ENCODE results near the gene RASSF5.

DNA sequence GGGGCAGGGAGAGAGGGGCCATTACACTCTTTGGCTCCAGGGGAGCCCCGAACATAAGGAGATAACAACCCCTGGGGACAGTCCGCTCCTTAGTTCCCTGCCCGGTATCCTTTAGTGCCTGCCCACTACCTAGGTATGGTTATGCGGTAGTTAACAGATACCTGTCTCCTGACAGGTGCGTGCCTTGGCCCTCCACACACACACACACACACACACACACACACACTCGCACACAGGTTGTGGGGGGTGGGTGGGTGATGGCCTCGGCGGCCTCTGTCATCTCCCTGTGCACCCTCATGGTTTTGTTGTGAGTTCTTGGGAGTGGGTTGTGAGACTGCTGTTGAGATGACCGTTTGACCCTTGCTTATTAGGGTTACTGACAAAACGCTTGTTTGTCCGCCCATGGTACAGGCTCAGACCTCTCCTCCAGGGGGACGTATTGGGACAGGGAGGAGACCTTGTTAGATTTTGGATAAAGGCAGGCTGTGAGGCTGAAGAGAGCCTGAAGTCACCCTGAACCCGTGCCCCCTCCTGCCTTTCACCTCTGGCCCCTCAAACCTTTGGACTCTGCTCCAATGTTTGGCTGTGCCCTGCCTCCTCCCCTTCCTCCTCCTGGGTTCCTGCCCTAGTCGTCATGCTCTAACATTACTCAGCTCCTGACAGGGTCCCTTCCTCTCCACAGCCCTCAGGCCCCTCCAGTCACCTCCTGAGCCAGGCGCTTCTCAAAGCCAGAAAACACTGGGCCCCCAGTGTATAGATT lies 979 bp downstream of the RASSF5 start:
- TF ChIP-seq, protein P1, sequence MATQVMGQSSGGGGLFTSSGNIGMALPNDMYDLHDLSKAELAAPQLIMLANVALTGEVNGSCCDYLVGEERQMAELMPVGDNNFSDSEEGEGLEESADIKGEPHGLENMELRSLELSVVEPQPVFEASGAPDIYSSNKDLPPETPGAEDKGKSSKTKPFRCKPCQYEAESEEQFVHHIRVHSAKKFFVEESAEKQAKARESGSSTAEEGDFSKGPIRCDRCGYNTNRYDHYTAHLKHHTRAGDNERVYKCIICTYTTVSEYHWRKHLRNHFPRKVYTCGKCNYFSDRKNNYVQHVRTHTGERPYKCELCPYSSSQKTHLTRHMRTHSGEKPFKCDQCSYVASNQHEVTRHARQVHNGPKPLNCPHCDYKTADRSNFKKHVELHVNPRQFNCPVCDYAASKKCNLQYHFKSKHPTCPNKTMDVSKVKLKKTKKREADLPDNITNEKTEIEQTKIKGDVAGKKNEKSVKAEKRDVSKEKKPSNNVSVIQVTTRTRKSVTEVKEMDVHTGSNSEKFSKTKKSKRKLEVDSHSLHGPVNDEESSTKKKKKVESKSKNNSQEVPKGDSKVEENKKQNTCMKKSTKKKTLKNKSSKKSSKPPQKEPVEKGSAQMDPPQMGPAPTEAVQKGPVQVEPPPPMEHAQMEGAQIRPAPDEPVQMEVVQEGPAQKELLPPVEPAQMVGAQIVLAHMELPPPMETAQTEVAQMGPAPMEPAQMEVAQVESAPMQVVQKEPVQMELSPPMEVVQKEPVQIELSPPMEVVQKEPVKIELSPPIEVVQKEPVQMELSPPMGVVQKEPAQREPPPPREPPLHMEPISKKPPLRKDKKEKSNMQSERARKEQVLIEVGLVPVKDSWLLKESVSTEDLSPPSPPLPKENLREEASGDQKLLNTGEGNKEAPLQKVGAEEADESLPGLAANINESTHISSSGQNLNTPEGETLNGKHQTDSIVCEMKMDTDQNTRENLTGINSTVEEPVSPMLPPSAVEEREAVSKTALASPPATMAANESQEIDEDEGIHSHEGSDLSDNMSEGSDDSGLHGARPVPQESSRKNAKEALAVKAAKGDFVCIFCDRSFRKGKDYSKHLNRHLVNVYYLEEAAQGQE (IDR thresholded peaks at IDR 0.05; ENCODE audit: unreplicated experiment) = no peak
- TF ChIP-seq, protein P2, sequence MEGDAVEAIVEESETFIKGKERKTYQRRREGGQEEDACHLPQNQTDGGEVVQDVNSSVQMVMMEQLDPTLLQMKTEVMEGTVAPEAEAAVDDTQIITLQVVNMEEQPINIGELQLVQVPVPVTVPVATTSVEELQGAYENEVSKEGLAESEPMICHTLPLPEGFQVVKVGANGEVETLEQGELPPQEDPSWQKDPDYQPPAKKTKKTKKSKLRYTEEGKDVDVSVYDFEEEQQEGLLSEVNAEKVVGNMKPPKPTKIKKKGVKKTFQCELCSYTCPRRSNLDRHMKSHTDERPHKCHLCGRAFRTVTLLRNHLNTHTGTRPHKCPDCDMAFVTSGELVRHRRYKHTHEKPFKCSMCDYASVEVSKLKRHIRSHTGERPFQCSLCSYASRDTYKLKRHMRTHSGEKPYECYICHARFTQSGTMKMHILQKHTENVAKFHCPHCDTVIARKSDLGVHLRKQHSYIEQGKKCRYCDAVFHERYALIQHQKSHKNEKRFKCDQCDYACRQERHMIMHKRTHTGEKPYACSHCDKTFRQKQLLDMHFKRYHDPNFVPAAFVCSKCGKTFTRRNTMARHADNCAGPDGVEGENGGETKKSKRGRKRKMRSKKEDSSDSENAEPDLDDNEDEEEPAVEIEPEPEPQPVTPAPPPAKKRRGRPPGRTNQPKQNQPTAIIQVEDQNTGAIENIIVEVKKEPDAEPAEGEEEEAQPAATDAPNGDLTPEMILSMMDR (conservative IDR thresholded peaks at IDR 0.05; ENCODE audit: low read depth in 2 of 2) = no peak
- TF ChIP-seq EZH2 (IDR thresholded peaks at IDR 0.05; ENCODE audit: low read depth, unreplicated experiment) (peak; percentile 25), CREB1 (CRISPR knock-in tag; IDR thresholded peaks at IDR 0.05; ENCODE audit: low read depth) (no peak), POLR2AphosphoS5 (IDR thresholded peaks at IDR 0.05; ENCODE audit: low read depth) (no peak), ZNF331 (CRISPR knock-in tag; IDR thresholded peaks at IDR 0.05; ENCODE audit: low read depth) (no peak), ZNF114 (CRISPR knock-in tag; IDR thresholded peaks at IDR 0.05) (no peak)
- TF ChIP-seq, protein P3, sequence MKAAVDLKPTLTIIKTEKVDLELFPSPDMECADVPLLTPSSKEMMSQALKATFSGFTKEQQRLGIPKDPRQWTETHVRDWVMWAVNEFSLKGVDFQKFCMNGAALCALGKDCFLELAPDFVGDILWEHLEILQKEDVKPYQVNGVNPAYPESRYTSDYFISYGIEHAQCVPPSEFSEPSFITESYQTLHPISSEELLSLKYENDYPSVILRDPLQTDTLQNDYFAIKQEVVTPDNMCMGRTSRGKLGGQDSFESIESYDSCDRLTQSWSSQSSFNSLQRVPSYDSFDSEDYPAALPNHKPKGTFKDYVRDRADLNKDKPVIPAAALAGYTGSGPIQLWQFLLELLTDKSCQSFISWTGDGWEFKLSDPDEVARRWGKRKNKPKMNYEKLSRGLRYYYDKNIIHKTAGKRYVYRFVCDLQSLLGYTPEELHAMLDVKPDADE (IDR thresholded peaks at IDR 0.05) = no peak
